Left lung (tissue), 10 donors: ENCODE measurements around the gene AP2A2. TPM values are rescaled to one million over a fixed set of nuclear protein-coding genes. Genes with fewer than 3 reads are reported as not detected.
"Not testable (repeated sequence)": the region's sequence is repeated elsewhere in the genome, so short reads cannot be mapped to it uniquely, and the experiment has no call there.

Experiments used
- ATAC-seq: fragments of 200-7000 bp; cut with Tn5 transposase; one replicate; pipeline ENCODE4 v1.9.1; 2020; ENCODE audit warnings: moderate library complexity
- DNase-seq, 4 donors: peaks; one replicate each; pipeline ENCODE4 v3.0.0-alpha.2; 2013 to 2020
- H3K27ac ChIP-seq, 2 donors: fragments of 200-600 bp; sonication (generic) in 1 of 2; one replicate each; pipeline versions ENCODE4 v1.5.0 to v1.8.0; 2020 to 2021
- H3K27me3 ChIP-seq, 2 donors: fragments of 200-600 bp; sonication (generic) in 1 of 2; one replicate each; pipeline versions ENCODE4 v1.5.0 to v1.8.0; 2020 to 2021
- H3K36me3 ChIP-seq, 2 donors: fragments of 200-600 bp; sonication (generic) in 1 of 2; one replicate each; pipeline versions ENCODE4 v1.5.0 to v1.8.0; 2020 to 2021
- H3K4me1 ChIP-seq, 2 donors: fragments of 200-600 bp; one replicate each; pipeline ENCODE4 v1.8.0; 2021
- H3K4me3 ChIP-seq, 2 donors: fragments of 200-600 bp; sonication (generic) in 1 of 2; one replicate each; pipeline versions ENCODE4 v1.5.0 to v1.8.0; 2020 to 2021; ENCODE audit warnings: mild to moderate bottlenecking in 1 of 2
- H3K9me3 ChIP-seq, 2 donors: fragments of 200-600 bp; sonication (generic) in 1 of 2; one replicate each; pipeline versions ENCODE4 v1.5.0 to v1.8.0; 2020 to 2021
- CTCF ChIP-seq, 2 donors: fragments of 200-600 bp; sonication (generic) in 1 of 2; IDR thresholded peaks; one replicate each; pipeline versions ENCODE4 v1.5.0 to v1.8.0; 2021; ENCODE audit warnings: antibody characterized with exemption in 2 of 2
- intact Hi-C, 2 donors: fragments of 100-400 bp; cut with DNase I; formaldehyde crosslinking; loops; one replicate each; pipeline versions ENCODE4 v1.11.2 to v1.14.2; 2022
- polyA plus RNA-seq, 6 donors: library from polyadenylated mRNA; unstranded; fragments of 120-200 nt; gene quantifications; one replicate each; pipeline ENCODE4 v1.2.1, GENCODE V29; 2013; ENCODE audit not compliant: insufficient read length in 6 of 6
- total RNA-seq, 2 donors: library from RNA; stranded (reverse); fragmentation: NEBNext Ultra II Directional; extraction: Animal tissue kit (Norgen Biotek cat#: 25700); gene quantifications; one replicate each; pipeline ENCODE4 v1.2.1, GENCODE V29; 2021
- donor health status: DM: no; HTN: yes; CAD: no.
- donor health status: DM: no; HTN: no; CAD: no.

Gene AP2A2
- total and polyA plus RNA-seq, 8 donors: 77.0 to 98.4 (median 83.0) TPM

DNA sequence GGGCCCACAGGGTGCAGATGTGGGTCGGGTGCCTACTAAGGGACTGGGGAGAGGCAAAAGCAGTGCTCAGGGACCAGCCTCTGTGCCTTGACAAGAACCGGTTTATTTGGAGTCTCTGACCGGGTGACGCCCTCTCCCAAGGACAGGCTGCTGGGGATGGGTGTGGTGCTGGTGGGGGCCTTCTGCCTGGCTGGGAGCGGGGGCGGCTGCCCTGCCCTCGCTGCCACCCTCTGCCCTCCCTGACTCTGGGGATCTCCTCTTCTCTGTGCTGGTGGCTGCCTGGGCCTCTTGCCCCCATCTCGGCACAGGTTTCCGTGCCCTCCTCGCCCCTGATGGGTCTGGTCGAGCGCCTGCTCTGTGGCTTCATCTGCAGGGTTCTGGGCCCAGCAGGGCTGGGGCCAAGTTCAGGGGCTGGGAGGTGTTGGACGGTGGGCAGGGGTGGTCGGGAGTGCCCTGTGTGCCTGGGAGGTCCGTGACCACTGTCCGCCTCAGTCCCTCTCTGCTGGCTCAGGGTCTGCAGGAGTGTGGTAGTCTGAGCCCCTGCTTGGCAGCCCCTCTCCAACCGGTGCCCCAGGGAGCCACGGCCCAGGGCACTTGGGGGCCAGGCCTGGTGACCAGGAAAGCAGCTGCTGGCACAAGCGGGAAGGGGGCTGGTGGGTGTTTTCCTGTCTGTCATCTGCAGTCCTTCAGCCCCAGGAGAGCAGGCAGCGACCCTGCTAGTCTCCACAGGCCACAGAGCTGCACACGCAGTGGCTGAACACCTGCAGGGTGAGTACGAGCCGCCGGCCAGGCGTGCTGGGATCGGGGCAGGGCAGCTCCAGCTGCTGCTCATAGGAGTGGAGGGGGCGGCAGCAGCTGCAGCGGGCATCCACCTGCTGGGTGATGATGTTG is 87.3 kb downstream of the AP2A2 start:
- no peaks in the 10 kb centered on the region for H3K9me3 ChIP-seq
- no peak overlapping the region for H3K4me3 ChIP-seq
- H3K4me1 ChIP-seq: no peaks in the 10 kb centered on the region
- H3K27ac ChIP-seq: no peak overlapping the region
- TF ChIP-seq CTCF (IDR thresholded peaks at IDR 0.05): no peak
- H3K36me3 ChIP-seq: peaks cover 0 to 56% of the 10 kb centered on the region in 2 donors
- no peaks in the 10 kb centered on the region for H3K27me3 ChIP-seq
- DNase-seq: no peak
- intact Hi-C loops: no loop called here
- ATAC-seq: no peak

GRCh38 chr11:1013631-1013935 is 87.9 kb downstream of the AP2A2 start:
- DNase-seq: no peak
- Histone ChIP-seq H3K27me3 (no peaks in the 10 kb centered on the region), H3K27ac (no peak overlapping the region), H3K4me3 (no peak overlapping the region), H3K9me3 (no peaks in the 10 kb centered on the region), H3K4me1 (no peaks in the 10 kb centered on the region), H3K36me3 (peaks cover 0 to 50% of the 10 kb centered on the region in 2 donors)
- TF ChIP-seq CTCF (IDR thresholded peaks at IDR 0.05): no peak
- no peak for ATAC-seq
- intact Hi-C loops: no loop called here

DNA sequence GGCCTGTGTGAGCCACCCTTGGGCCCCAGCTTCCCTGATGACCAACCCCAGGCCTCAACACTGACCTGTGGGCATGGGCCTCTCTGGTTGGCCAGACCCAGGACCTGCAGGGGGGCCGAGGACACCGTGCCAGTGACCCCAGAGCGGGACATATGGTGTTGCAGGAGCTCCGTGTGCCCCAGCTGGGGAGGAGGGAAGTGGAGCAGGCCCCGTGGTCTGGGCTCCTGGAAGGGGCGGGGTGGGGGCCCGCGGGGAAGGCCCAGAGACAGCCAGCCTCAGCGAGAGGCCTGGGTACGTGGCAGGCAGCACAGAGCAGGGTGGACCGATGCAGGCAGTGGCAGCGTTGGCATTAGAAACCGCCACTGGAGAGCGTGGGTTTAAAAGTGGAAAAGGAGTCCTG is 88.6 kb downstream of the AP2A2 start:
- Histone ChIP-seq H3K9me3 (no peaks in the 10 kb centered on the region), H3K4me1 (no peaks in the 10 kb centered on the region), H3K36me3 (peaks cover 0 to 44% of the 10 kb centered on the region in 2 donors), H3K4me3 (no peak overlapping the region), H3K27me3 (no peaks in the 10 kb centered on the region), H3K27ac (no peak overlapping the region)
- TF ChIP-seq CTCF (IDR thresholded peaks at IDR 0.05): no peak
- intact Hi-C loops: no loop called here
- no peak for ATAC-seq
- DNase-seq: no peak

DNA sequence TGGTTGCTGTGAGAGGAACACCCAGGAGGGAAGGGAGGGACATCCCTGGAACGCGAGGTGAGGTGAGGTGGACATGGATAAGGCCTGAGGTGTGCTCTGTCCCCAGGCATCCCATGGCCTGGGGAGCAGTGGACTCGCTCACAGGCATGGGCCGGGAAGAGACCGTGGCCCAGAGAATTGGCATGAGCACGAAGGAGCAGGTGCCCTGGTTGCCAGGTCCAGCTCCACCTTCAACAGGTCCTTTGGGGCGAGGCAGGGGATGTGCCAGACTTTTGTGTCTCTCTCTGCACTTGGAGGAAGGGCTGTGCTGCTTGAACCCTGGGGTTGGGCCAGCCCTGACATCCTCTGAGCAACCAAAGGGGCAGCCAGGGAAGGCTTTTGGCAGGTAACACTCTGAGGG is 89.4 kb downstream of the AP2A2 start:
- no peaks in the 10 kb centered on the region for H3K4me1 ChIP-seq
- peaks cover 0 to 36% of the 10 kb centered on the region in 2 donors for H3K36me3 ChIP-seq
- no peak overlapping the region for H3K4me3 ChIP-seq
- TF ChIP-seq CTCF (IDR thresholded peaks at IDR 0.05): no peak
- no peaks in the 10 kb centered on the region for H3K27me3 ChIP-seq
- no peak for DNase-seq
- H3K27ac ChIP-seq: no peak overlapping the region
- intact Hi-C loops: no loop called here
- no peak for ATAC-seq
- H3K9me3 ChIP-seq: no peaks in the 10 kb centered on the region

DNA sequence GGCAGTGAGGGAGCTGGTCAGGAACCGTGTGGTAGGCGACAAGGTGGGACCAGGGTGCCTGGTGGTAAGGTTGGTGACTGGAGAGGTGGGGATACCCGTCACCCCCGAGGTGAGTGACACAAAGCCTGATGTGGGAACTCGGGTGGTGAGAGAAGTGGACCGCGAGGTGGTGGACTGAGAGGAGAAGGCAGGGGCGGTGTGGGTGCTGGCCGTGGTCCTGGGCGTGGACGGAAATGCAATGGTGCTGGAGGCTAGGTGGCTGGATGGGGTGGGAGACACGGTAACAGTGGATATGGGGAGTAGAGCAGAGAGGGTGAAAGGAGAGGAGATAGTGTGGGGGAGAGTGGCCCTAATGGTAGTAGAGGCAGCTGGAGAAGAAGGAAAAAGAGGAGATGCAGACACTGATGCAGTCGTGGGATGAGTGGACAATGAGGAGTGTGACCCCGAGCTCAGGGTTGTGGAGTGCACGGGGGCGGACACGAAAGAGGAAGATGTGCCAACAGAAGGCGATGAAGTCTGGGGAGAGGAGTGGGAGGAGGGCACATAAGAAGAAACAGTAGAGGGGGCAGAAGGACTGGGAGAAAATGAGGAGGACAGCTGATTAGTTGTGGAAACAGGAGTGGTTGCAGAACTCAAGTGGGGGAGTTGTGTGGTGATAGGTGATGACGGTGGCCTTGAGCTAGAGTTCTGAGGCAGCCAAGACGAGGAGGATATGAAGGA is 90.3 kb downstream of the AP2A2 start:
- no peak for DNase-seq
- H3K4me1 ChIP-seq: no peaks in the 10 kb centered on the region
- no peak for ATAC-seq
- no peaks in the 10 kb centered on the region for H3K27me3 ChIP-seq
- no peak for TF ChIP-seq CTCF (IDR thresholded peaks at IDR 0.05)
- H3K4me3 ChIP-seq: no peak overlapping the region
- H3K27ac ChIP-seq: no peak overlapping the region
- intact Hi-C loops: no loop called here
- peaks cover 0 to 26% of the 10 kb centered on the region in 2 donors for H3K36me3 ChIP-seq
- no peaks in the 10 kb centered on the region for H3K9me3 ChIP-seq

DNA sequence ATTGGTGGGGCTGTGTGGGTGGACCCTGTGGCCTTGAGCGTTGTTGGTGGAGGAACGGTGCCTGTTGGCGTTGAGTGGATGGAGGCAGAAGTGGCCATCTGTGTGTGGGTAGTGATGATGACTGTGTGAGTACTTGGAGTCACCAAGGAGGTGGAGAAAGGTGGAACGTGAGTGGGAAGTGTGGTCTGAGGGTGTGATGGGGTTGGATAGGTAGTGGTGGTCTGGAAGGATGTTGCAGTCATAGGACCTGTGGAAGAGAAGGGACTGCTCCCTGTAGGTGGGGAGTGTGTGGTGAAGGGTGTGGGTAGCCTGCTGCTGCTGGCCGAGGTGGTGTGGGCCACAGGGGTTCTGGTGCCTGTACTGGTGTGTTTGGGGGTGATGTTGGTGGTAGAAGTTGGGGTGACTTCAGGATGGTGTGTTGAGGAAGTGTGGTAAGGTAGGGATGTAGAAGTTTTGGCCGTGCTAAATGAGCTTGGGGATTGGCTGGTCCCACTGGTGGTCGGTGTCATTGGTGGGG is 91.0 kb downstream of the AP2A2 start:
- H3K27me3 ChIP-seq, H3K4me3 ChIP-seq, intact Hi-C loops, H3K9me3 ChIP-seq, DNase-seq, H3K4me1 ChIP-seq, H3K27ac ChIP-seq: not testable (repeated sequence)
- peak; percentile 18 for ATAC-seq
- peaks cover 0 to 20% of the 10 kb centered on the region in 2 donors for H3K36me3 ChIP-seq
